ENCODE results near the gene MUC5AC.

DNA sequence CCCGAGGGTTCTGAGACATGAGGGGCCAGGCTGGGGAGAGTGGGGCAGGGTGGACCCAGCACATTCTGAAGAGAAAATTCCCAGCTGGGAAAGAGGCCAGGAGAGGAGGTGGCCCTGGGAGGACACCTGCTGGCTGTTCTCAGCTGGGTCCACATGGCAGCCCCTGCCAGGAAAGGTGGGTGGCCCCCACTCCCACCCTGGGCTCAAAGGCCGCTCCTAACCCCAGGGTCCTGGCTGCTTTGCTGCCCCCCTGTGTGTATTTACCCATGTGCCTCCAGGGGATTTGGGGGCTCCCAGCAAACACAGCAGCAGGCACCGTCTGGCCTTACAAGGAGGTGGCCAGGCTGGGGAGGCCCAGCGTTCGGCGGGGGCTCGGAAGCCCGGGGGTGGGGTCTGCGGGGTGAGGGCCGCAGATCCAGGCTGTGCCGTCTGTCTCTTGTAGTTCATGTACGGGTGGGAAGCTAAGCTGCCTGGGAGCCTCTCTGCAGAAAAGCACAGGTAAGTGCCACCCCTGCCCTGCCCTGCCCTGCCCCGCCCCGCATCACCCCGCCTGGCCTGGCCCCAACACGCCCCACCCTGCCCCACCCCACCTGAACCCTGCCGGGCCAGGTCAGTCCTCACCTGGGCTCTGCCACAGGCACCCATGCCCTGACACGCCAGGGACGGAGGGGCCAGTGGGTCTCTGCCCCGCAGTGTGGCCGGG is 75.7 kb downstream of the MUC5AC start:
- TF ChIP-seq, protein P1, sequence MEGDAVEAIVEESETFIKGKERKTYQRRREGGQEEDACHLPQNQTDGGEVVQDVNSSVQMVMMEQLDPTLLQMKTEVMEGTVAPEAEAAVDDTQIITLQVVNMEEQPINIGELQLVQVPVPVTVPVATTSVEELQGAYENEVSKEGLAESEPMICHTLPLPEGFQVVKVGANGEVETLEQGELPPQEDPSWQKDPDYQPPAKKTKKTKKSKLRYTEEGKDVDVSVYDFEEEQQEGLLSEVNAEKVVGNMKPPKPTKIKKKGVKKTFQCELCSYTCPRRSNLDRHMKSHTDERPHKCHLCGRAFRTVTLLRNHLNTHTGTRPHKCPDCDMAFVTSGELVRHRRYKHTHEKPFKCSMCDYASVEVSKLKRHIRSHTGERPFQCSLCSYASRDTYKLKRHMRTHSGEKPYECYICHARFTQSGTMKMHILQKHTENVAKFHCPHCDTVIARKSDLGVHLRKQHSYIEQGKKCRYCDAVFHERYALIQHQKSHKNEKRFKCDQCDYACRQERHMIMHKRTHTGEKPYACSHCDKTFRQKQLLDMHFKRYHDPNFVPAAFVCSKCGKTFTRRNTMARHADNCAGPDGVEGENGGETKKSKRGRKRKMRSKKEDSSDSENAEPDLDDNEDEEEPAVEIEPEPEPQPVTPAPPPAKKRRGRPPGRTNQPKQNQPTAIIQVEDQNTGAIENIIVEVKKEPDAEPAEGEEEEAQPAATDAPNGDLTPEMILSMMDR (IDR thresholded peaks at IDR 0.05 in 4 of 5, conservative IDR thresholded peaks at IDR 0.05 in 1 of 5), result no peak
- no peak for TF ChIP-seq POLR2A (IDR thresholded peaks at IDR 0.05)

All from gastrocnemius medialis (tissue), 4 donors.